ENCODE data around the gene UBE2V1.

- TF ChIP-seq CTCF (conservative IDR thresholded peaks at IDR 0.05; ENCODE audit: low read length) (peak; percentile 30; the same call in 1 of the 2 replicates), EZH2phosphoT487 (IDR thresholded peaks at IDR 0.05; ENCODE audit: borderline replicate concordance, low read depth, low read length) (no peak)
Observed at GRCh38 chr20:50152394-50153152, 39.6 kb upstream of the UBE2V1 start.
